ENCODE data around the gene RNF4.
A peak's percentile ranks its signal among the peaks of the same experiment; 100 is the strongest.
"Not testable (repeated sequence)": the region's sequence is repeated elsewhere in the genome, so short reads cannot be mapped to it uniquely, and the experiment has no call there.

Gene RNF4

GRCh38 chr4:2492970-2493369, 24.1 kb downstream of the RNF4 start:
- DNase-seq = no peak

- no peak for DNase-seq
Observed at GRCh38 chr4:2494992-2495391, 26.1 kb downstream of the RNF4 start.

- no peak for DNase-seq
Observed at GRCh38 chr4:2497324-2497723, 28.4 kb downstream of the RNF4 start.

- DNase-seq = no peak
Observed at GRCh38 chr4:2497931-2498330, 29.0 kb downstream of the RNF4 start.

- no peak for DNase-seq
Observed at GRCh38 chr4:2500547-2500946, 31.6 kb downstream of the RNF4 start.

- no peak for DNase-seq
Observed at GRCh38 chr4:2501034-2501594, 32.2 kb downstream of the RNF4 start.

- no peak for DNase-seq
Observed at GRCh38 chr4:2503809-2504208, 34.9 kb downstream of the RNF4 start.

GRCh38 chr4:2507259-2507658, 38.4 kb downstream of the RNF4 start:
- no peak for DNase-seq

- no peak for DNase-seq
Observed at GRCh38 chr4:2507855-2508254, 38.9 kb downstream of the RNF4 start.

GRCh38 chr4:2510351-2511259, 41.7 kb downstream of the RNF4 start:
- no peak for DNase-seq

- no peak for DNase-seq
Observed at GRCh38 chr4:2511645-2512131, 42.8 kb downstream of the RNF4 start.

- no peak for DNase-seq
Observed at GRCh38 chr4:2512396-2513135, 43.7 kb downstream of the RNF4 start.

GRCh38 chr4:2514193-2514592, 45.3 kb downstream of the RNF4 start:
- not testable (repeated sequence) for DNase-seq

GRCh38 chr4:2514944-2515343, 46.0 kb downstream of the RNF4 start:
- not testable (repeated sequence) for DNase-seq

- peak; percentile 34 for DNase-seq
Observed at GRCh38 chr4:2515830-2516550, 47.1 kb downstream of the RNF4 start.

GRCh38 chr4:2516635-2517034, 47.7 kb downstream of the RNF4 start:
- DNase-seq = no peak

- DNase-seq = no peak
Observed at GRCh38 chr4:2526559-2526958, 57.7 kb downstream of the RNF4 start.

GRCh38 chr4:2534904-2535375, 66.0 kb downstream of the RNF4 start:
- no peak for DNase-seq

- peak; percentile 76 for DNase-seq
Observed at GRCh38 chr4:2535376-2536192, 66.7 kb downstream of the RNF4 start.

- peak; percentile 100 for DNase-seq
Observed at GRCh38 chr4:2536193-2537010, 67.5 kb downstream of the RNF4 start, which contains the start of gene FAM193A. Gene FAM193A, plus strand, starts transcription at chr4:2536647. Its CDS starts 269 bp downstream, at chr4:2536916.

Data from femur (tissue), 1 donor.